GM10248 (cell line): ENCODE measurements around the gene RPS15.
A peak's percentile ranks its signal among the peaks of the same experiment; 100 is the strongest.
"Not testable (repeated sequence)": the region's sequence is repeated elsewhere in the genome, so short reads cannot be mapped to it uniquely, and the experiment has no call there.

Experiments
- CTCF ChIA-PET: fragments of 300-600 bp; sonication (Branson Sonifier 250); formaldehyde crosslinking; extraction: SDS; loops from one replicate; lab custom pipeline; 2021; ENCODE audit warnings: antibody characterized with exemption; lab: Yijun Ruan, JAX
- POLR2A ChIA-PET: fragments of 350-650 bp; sonication (Branson Sonifier 250); formaldehyde crosslinking; extraction: SDS; loops from one replicate; lab custom pipeline; 2020; ENCODE audit warnings: antibody characterized with exemption; lab: Yijun Ruan, JAX
- DNase-seq: peaks from one replicate; pipeline ENCODE4 v3.0.0; 2012; ENCODE audit errors: extremely low spot score
- TF ChIP-seq, protein P1 (sequence below): IDR thresholded peaks from 2 replicates; pipeline ENCODE4 v1.5.1; 2012; ENCODE audit warnings: mild to moderate bottlenecking, low read depth; ENCODE audit errors: extremely low read depth, missing control alignments, control extremely low read depth

The RPS15 gene

DNA sequence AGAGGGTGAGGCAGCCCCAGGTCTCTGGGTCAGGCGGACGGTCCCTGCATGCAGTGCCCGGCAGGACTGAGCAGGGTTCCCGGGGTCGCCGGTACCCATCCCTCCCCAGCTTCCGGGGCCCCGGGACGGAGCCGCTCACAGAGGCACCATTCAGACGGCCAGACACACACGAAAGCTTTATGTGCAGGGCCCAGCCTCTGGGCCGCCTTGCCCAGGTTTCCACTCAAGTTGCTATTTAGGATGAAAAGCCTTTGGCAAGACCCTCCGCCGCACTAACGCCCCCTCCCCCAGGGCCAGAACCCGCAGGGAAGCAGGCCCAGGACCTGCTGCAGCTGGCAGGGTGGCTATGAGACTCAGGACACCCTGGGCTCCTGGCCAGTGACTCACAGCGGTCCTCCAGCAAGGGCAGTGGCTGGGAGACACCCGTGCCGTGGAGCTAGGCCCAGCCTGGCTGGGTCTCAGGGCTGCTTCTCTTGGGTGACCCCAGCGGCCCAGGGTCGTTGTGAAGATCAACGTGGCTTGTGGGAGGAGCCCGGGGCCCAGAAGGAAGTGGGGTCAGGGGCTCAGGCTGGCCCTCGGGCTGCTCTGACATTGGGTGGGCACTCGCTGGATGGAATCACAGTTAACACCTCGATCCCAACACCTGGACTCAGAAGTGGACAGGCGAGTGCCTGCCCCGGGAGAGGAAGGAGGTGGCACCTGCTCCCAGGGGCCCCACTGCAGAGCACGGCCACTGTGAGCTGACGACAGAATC, 36.0 kb downstream of the RPS15 start:
- POLR2A ChIA-PET = interaction anchor here (0.5 kb wide), 1 partner anchor 11 kb away, joined by 5 read pairs; no protein-coding TSS in a partner anchor
- no peak for DNase-seq
- CTCF ChIA-PET = interaction anchor here (1.3 kb wide), 2 partner anchors 29 to 352 kb away, joined by 3 to 4 read pairs; no protein-coding TSS in a partner anchor
- TF ChIP-seq, protein P1, sequence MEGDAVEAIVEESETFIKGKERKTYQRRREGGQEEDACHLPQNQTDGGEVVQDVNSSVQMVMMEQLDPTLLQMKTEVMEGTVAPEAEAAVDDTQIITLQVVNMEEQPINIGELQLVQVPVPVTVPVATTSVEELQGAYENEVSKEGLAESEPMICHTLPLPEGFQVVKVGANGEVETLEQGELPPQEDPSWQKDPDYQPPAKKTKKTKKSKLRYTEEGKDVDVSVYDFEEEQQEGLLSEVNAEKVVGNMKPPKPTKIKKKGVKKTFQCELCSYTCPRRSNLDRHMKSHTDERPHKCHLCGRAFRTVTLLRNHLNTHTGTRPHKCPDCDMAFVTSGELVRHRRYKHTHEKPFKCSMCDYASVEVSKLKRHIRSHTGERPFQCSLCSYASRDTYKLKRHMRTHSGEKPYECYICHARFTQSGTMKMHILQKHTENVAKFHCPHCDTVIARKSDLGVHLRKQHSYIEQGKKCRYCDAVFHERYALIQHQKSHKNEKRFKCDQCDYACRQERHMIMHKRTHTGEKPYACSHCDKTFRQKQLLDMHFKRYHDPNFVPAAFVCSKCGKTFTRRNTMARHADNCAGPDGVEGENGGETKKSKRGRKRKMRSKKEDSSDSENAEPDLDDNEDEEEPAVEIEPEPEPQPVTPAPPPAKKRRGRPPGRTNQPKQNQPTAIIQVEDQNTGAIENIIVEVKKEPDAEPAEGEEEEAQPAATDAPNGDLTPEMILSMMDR = no peak

DNA sequence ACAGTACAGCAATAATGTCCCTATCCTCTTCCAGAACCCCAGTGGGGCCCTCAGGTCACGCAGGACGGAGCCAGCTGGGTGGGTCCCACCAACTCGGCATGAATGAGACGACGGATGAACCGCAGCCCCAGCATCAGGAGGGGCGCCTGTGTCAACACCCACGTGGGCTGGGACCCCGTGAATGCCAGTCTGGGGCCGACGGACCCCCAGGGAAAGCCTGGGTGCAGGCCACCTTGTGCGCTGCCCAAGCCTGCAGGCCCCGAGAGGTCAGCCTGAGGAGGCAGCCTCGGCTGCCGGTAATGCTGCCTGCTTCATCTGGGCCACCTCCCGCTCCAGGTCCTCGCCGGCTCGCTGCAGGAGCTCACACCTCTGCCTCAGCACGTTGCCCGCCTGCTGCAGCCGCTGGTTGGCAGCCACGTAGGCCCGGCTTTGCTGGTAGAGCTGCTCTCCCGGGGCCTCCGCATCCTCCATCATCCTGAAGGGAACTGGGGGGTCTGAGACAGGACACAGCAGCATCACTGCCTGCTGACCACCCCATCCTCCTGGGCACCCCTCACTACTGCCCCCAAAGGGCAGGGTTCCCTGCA, 36.7 kb downstream of the RPS15 start:
- TF ChIP-seq, protein P1 = no peak
- DNase-seq = no peak
- ChIA-PET CTCF (interaction anchor here (1.1 kb wide), 1 partner anchor 196 kb away, joined by 4 read pairs; no protein-coding TSS in a partner anchor), POLR2A (interaction anchor here (1.1 kb wide), 1 partner anchor 32 kb away, joined by 7 read pairs; no protein-coding TSS in a partner anchor)

DNA sequence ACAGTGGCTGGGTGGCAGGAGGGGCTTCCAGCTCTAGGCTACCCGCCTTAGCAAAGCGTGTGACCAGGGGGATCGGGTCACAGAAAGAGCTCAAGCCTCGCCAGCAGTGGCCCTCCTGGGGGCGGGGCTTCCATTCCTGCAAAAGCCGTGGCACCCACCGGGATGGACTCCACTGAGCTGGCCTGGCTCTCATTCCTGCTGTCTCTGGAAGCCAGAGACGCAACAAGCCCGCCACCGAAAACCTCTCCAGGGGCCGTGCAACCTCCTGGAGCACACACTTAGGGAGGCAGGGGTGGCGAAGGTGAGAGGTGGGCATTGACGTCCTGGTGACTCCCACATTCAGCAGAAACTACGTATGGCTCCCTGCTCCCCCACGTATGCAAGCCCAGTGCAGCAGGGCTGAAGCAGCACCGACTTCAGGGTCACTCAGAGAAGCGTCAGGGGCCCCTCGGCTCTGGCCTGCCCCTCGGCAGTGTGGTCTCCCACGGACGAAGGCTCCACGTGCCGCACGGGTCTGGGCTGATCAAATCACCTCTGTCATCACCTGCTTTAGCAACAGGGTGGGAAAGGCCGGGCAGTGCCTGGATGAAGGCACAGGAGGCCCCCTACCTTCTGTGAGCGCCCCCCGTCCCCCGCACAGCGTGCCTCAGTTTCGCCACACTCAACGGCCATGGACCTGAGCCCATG, 37.7 kb downstream of the RPS15 start:
- ChIA-PET CTCF (interaction anchor here (1.1 kb wide), 1 partner anchor 197 kb away, joined by 4 read pairs; no protein-coding TSS in a partner anchor), POLR2A (interaction anchor here (1.1 kb wide), 1 partner anchor 33 kb away, joined by 7 read pairs; no protein-coding TSS in a partner anchor)
- no peak for DNase-seq
- TF ChIP-seq, protein P1 = no peak

DNA sequence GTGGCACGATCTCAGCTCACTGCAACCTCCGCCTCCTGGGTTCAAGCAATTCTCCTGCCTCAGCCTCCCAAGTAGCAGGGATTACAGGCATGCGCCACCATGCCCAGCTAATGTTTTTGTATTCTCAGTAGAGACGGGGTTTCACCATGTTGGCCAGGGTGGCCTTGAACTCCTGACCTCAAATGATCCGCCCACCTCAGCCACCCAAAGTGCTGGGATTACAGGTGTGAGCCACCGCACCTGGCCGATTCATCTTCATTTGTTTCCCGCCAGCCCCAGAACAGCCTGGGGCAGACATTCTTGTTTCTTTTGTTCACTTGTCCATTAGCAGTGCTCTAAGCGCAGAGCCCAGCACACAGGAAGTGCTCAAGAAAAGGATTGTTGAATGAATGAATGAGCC, 38.9 kb downstream of the RPS15 start:
- DNase-seq, POLR2A ChIA-PET: not testable (repeated sequence)
- CTCF ChIA-PET = interaction anchor here (1.2 to 1.3 kb wide), 2 partner anchors 19 to 32 kb away, joined by 3 read pairs; no protein-coding TSS in a partner anchor

GRCh38 chr19:1478934-1479707, 40.9 kb downstream of the RPS15 start, which contains the start of gene C19orf25:
TSS of gene C19orf25 (minus strand) at chr19:1479215. CDS start at chr19:1478903, 312 bp downstream.
- TF ChIP-seq, protein P1 = no peak
- DNase-seq = peak; percentile 98
- ChIA-PET POLR2A (interaction anchor here (0.6 kb wide), 1 partner anchor 480 kb away, joined by 3 read pairs; no protein-coding TSS in a partner anchor), CTCF (no interaction called here)

- POLR2A ChIA-PET = no interaction called here
- DNase-seq = no peak
- CTCF ChIA-PET = no interaction called here
- TF ChIP-seq, protein P1 = no peak
These were observed 43.2 kb downstream of the RPS15 start for GRCh38 chr19:1481224-1481892.
